IPS-18a (cell line): ENCODE measurements around the gene PDGFA.

ENCODE experiments used
- H3K27ac ChIP-seq: one replicate; pipeline ENCODE4 v1.5.1; 2013; ENCODE audit warnings: low read length
- H3K27me3 ChIP-seq: one replicate; pipeline ENCODE4 v1.6.1; 2013; ENCODE audit warnings: mild to moderate bottlenecking, low read length; ENCODE audit not compliant: control insufficient read depth, insufficient read depth
- H3K36me3 ChIP-seq: one replicate; pipeline ENCODE4 v1.6.1; 2013; ENCODE audit warnings: low read depth, low read length; ENCODE audit not compliant: control insufficient read depth
- H3K4me1 ChIP-seq: one replicate; pipeline ENCODE4 v1.6.1; 2013; ENCODE audit warnings: low read depth, low read length; ENCODE audit not compliant: control insufficient read depth
- H3K4me3 ChIP-seq: one replicate; pipeline ENCODE4 v1.5.1; 2013; ENCODE audit warnings: low read length
- H3K9ac ChIP-seq: one replicate; pipeline ENCODE4 v1.6.1; 2013; ENCODE audit warnings: mild to moderate bottlenecking, low read length, moderate library complexity
- H3K9me3 ChIP-seq: one replicate; pipeline ENCODE4 v1.6.1; 2013; ENCODE audit warnings: low read depth, low read length; ENCODE audit not compliant: control insufficient read depth

The PDGFA gene

DNA sequence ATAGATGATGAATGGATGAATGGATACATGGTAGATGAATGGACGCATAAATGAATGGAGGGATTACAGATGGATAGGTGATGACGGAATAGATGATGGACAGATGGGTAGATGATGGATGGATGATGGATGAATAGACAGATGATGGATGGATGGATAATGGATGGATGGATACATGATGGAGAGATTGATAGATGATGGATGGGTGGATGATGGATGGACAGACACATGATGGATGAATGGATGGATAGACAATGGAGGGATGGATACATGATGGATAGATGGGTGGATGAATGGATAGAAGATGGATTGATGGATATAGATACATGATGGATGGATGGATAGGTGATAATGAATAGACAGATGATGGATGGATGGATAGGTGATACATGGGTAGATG lies 8.8 kb upstream of the PDGFA start:
- Histone ChIP-seq H3K27me3 (peaks cover 25% of the 10 kb centered on the region), H3K4me1 (no peaks in the 10 kb centered on the region), H3K36me3 (no peaks in the 10 kb centered on the region), H3K4me3 (no peak overlapping the region), H3K9me3 (no peaks in the 10 kb centered on the region), H3K9ac (no peak overlapping the region), H3K27ac (no peak overlapping the region)

DNA sequence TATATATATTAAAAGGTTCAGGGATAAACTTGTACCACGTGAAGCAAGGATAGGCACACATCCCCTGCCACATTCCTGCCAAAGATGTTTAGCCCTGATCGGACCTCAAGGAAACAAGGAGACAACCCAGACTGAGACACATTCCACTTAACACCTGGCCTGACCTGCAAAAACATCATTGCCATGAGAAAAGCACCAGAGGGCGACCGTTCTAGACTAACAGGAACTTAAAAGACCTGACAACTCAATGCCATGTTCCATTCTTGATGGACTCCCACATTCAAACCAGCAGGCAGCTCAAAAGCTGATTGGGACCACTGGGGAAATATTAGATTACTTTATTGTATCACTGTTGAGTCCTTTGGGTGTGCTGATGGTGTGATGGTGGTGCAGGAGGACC lies 8.1 kb upstream of the PDGFA start:
- H3K36me3 ChIP-seq = no peaks in the 10 kb centered on the region
- no peaks in the 10 kb centered on the region for H3K4me1 ChIP-seq
- H3K9ac ChIP-seq = no peak overlapping the region
- peaks cover 32% of the 10 kb centered on the region for H3K27me3 ChIP-seq
- H3K4me3 ChIP-seq = no peak overlapping the region
- no peak overlapping the region for H3K27ac ChIP-seq
- no peaks in the 10 kb centered on the region for H3K9me3 ChIP-seq

DNA sequence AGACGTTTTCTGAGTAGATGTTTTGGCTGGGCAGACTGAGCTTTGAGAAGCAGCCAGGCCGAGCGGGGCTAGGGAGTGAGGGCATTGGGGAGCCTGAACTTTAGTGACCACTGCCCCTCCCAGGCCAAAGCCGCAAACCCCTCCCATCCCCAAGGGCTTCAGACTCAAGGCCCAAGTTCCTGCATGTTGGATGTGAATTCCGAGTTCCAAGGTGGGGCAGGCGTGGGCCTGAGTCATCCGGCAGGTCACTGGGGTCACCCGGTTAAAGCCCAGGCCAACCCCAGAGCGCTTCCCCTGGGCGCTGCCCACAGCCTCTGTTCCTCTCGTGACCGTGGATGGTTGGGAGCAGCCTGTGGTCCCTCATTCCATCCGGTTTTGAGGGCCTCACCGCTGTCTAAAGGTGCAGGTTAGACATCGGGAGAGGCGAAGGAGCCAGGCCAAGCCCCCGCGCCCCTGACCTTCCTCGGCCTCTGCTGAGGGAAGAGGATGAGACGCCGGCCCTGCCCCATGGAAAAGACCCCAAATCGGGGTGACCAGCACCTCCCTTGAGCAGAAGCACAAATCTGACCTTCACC lies 6.9 kb upstream of the PDGFA start:
- Histone ChIP-seq H3K9ac (no peak overlapping the region), H3K27ac (no peak overlapping the region), H3K4me3 (no peak overlapping the region), H3K9me3 (no peaks in the 10 kb centered on the region), H3K36me3 (no peaks in the 10 kb centered on the region), H3K4me1 (peaks cover under 1% of the 10 kb centered on the region), H3K27me3 (peaks cover 44% of the 10 kb centered on the region)

DNA sequence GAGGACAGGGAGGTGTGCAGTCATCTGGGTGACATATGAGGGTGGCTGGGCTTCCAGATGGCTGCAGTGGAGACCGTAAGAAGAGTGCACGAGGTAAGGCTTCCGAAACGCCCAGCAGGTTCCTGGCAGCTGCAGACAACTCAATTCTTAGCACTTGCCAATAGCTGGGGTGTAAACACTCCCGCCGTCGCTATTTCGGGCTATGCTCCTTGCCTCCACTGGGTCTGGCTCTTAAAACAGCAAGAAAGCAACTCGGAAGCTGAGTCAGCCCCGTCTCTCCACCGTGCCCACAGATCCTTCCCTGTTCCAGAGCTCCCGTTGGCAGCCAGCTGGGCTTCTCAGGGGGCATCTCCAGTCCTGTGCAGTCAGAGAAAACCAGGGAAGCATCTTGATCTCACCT lies 6.1 kb upstream of the PDGFA start:
- no peak overlapping the region for H3K27ac ChIP-seq
- H3K9me3 ChIP-seq = no peaks in the 10 kb centered on the region
- no peak overlapping the region for H3K9ac ChIP-seq
- peaks cover 52% of the 10 kb centered on the region for H3K27me3 ChIP-seq
- no peaks in the 10 kb centered on the region for H3K36me3 ChIP-seq
- H3K4me3 ChIP-seq = no peak overlapping the region
- peaks cover 3% of the 10 kb centered on the region for H3K4me1 ChIP-seq

DNA sequence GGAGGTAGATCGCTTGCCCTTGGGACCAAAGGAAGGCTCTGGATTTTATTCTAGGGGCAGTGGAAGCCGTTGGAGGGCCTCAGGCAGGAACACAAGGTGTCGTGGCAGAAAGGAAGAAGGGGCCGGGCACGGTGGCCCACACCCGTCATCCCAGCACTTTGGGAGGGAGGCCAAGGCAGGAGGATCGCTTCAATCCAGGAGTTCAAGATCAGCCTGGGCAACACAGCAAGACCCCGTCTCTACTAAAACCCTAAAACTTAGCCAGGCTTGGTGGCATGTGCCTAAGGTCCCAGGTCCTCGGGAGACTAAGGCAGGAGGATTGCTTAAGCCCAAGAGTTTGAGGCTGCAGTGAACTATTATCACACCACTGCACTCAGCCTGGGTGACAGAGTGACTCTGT lies 5.2 kb upstream of the PDGFA start:
- Histone ChIP-seq H3K9ac (no peak overlapping the region), H3K9me3 (no peaks in the 10 kb centered on the region), H3K27me3 (peaks cover 59% of the 10 kb centered on the region), H3K4me1 (peaks cover 3% of the 10 kb centered on the region), H3K36me3 (no peaks in the 10 kb centered on the region), H3K4me3 (no peak overlapping the region), H3K27ac (no peak overlapping the region)

DNA sequence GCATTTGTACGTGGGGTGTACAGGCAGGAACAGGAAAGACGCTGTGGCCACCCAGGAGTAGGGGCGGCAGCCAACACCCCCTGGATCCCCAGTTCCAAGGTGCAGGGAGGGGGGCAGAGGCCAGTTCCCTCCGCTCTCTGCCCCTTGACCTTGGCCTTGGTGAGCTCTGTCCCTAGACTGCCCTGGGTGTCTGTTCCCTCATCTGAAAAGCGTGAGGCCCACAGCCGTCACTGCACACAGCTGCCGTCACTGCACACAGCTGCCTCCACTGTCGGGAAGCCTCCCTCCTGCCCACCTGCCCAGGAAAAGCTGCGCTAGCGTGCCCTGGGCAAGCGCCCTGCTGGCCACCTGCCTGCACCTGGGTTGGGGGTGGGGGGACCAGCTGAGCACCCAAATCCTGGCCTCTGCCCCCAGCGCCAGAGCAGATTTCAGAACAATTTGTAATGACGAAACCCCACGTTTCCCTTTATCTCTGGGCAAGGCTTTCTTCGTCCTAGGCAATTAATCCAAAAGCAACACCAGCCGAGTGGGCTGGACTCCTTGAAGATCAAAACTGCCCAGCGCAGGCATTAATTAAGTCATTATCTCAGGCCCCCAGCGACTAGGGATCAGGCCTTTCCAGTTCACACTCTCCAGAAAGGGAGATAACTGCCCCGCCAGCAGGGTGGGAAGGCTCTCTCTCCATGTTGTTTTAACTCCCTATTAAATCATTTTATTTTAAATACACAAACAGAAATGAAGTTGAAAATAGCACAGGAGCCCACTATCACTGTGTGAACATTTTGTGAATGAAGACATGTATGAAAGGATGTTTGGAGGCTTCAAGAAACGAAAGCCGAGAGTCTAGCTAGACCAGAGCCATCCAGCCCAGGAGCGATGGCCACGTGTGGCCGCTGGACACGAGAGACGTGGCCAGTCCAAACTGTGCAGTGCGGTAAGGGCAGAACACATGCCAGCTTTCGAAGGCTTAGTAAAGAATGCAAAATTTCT lies 4.0 kb upstream of the PDGFA start:
- H3K9me3 ChIP-seq = no peaks in the 10 kb centered on the region
- H3K4me3 ChIP-seq = peak overlapping the region; percentile 48
- peaks cover 60% of the 10 kb centered on the region for H3K27me3 ChIP-seq
- H3K4me1 ChIP-seq = peaks cover 3% of the 10 kb centered on the region
- no peak overlapping the region for H3K9ac ChIP-seq
- H3K36me3 ChIP-seq = no peaks in the 10 kb centered on the region
- no peak overlapping the region for H3K27ac ChIP-seq

DNA sequence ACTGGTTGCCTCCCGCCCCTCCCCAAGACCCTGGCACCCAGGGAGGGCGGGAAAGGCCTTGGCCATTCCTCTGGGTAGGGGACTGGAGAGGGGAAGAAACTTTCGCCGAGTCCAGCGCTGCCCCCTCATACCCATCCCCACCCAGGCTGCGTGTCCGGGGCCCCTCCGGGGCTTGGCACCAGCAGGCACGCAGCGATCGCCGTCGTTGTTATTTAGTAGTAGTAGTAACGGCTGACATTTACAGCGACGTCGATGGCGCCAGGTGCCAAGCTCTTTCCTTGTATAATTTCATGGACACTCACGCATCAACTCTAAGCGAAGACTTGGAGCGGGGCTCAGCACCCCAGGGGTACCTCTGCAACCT lies 3.3 kb upstream of the PDGFA start:
- Histone ChIP-seq H3K4me3 (peak overlapping the region; percentile 48), H3K27me3 (peaks cover 64% of the 10 kb centered on the region), H3K27ac (no peak overlapping the region), H3K9ac (no peak overlapping the region), H3K36me3 (no peaks in the 10 kb centered on the region), H3K9me3 (no peaks in the 10 kb centered on the region), H3K4me1 (peaks cover 3% of the 10 kb centered on the region)

DNA sequence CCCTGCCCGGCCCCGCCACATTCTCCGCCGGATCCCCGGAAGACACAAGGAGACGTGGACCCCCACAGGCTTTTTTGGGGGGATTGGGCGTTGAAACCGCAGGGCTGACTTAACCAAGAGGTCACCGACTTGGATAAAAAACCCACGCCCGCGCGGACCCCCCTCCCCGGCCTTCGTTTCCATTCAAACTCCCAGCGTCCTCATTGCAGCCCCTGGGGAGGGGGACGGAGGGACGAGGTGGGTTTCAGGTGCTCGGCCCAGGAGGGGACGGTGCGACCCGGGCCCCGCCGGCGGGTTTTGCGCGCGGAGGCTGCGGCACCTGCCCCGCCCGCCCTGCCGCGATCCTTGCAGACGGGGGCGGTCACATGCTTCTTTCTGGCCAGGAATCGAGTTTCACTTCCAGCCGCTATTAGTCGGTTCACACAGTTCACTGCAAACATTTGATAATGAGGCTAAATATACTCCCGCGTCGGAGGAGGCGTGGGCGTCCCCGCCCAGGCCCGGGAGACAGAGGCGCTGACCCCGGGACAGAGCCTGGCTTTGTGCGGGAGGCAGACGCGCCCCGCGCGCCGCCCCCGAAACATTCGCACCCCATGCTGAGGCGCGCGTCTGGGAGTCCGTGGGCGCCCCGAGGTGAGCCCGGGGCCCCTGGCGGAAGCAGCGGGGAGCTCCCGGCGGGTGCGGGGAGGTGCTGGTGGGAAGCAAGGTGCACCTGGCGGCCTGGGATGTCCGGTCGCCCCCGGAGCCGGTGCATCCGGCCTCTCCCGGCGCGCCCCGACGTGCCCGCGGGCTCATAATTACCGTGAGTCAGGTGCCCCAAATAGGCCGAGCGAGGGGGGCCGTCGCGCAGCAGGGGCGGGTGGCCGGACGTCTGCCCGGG lies 2.7 kb upstream of the PDGFA start:
- Histone ChIP-seq H3K27me3 (peaks cover 69% of the 10 kb centered on the region), H3K36me3 (no peaks in the 10 kb centered on the region), H3K27ac (no peak overlapping the region), H3K4me3 (peak overlapping the region; percentile 48), H3K4me1 (peaks cover 3% of the 10 kb centered on the region), H3K9me3 (no peaks in the 10 kb centered on the region), H3K9ac (peak overlapping the region; percentile 50)

DNA sequence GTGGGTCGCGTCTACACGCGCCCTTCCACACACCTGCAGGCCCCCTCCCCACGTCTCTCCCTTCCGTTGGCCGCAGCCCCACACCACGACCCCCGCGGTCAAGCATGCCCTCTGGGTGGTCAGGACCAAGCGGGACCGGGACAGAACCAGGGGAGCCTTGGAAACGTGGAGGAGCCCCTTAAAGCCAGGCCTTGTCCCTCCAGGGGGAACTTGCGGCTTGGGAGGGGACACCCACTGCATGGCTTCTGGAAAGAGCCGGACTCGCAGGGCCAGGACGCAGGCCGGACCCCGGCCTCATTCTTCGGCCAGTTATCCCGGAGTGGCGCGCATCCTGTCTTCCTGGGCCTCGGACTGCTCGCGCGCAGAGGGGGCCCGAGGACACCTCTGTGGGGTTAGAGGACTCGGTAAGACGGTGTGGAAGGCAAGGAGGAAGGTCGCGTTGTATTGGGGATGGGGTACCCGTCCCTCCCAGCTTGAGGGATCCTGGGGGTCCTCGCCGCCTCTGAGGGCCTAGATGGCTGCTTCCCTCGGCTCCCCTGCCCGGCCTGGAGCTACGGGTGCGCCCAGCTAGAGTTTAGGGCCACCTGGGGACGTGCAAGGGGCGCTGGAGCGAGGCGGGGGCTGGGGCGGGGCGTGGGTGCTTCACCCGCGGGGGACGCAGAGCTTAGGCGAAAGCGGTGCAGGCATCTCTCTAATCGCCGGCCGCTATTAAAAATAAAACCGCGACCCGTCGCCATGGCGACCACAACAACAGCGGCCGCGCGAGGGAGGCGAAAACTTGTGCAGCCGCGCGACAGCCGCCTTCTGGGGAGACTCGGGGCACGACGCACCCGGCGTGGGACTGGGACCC lies 1.8 kb upstream of the PDGFA start:
- Histone ChIP-seq H3K36me3 (no peaks in the 10 kb centered on the region), H3K9ac (peak overlapping the region; percentile 50), H3K4me3 (peak overlapping the region; percentile 48), H3K27ac (no peak overlapping the region), H3K27me3 (peaks cover 69% of the 10 kb centered on the region), H3K9me3 (no peaks in the 10 kb centered on the region), H3K4me1 (peaks cover 3% of the 10 kb centered on the region)

DNA sequence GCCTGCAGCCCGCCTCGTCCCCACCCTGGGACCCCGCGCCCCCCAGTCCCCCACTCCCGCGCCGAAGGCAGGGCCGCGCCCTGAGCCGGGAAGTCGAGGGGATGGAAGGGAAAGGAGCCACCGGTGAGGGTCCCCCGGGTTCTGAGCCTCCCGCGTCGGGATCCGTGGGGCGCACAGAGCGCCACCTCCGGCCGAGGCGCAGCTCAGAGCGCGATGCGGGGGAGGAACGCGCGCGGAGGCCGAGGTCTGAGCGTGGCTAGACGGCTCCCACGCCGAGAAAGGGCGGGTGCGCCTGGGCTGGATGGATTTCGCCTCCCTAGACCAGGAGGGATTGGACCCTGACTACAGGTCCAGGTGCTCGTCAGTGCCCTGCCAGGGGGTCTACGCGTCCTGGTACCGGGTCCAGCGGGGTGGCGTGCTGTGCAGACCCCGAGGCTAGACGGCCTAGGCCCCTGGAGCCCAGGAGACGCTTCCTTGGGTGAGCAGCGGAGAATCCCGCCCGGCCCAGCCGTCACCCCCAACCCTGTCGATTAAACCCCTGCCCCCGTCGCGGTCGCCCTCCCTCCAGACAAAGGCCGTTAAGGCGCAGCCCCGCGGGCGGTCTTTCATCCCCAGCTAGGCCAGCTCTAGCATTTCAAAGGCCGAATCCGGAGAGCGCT lies 986 bp upstream of the PDGFA start:
- Histone ChIP-seq H3K9ac (no peak overlapping the region), H3K27ac (no peak overlapping the region), H3K4me3 (peak overlapping the region; percentile 48), H3K36me3 (no peaks in the 10 kb centered on the region), H3K9me3 (no peaks in the 10 kb centered on the region), H3K27me3 (peaks cover 69% of the 10 kb centered on the region), H3K4me1 (peaks cover 3% of the 10 kb centered on the region)
